SU-DHL-6 (cell line): ENCODE results near the gene ARFGAP3.

Source experiments
- CTCF ChIP-seq: fragments of 200-600 bp; sonication (generic); IDR thresholded peaks from one replicate; pipeline ENCODE4 v1.5.1; 2017; ENCODE audit warnings: antibody characterized with exemption, mild to moderate bottlenecking, low read length, moderate library complexity; ENCODE audit not compliant: insufficient read depth, poor library complexity, severe bottlenecking
- EZH2phosphoT487 ChIP-seq: fragments of 200-600 bp; sonication (generic), shearing (Covaris generic); conservative IDR thresholded peaks from 2 replicates; pipeline ENCODE4 v1.6.1; 2018; ENCODE audit warnings: mild to moderate bottlenecking, antibody characterized with exemption, low read length, moderate library complexity, mixed read lengths

DNA sequence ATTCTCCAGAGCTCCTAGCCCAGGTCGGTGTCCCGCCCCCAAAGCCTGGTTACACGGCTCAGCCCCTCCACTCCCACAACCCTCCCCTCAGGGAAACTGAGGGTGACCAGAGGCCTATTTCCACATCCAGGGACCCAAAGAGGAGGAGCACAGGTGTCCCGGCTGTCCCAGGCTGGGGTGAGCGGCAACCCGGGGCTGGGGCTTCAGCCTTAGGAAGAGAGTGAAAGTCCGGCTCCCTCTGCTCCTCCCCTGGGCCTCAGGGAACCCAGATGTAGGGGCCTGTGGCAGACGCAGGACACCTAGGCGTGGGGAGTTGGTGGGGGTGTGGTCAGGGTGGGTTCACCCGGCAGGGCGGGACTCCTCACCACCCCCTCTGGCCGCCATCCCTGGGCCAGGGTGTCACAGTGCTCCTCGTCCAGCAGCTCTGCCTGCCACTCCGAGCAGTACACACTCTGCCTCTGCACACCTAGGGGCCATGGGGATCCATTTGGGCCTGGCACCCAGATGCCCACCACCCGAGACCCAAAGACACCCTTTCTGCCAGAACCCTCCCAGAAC, 63.1 kb downstream of the ARFGAP3 start:
- TF ChIP-seq CTCF (no peak), EZH2phosphoT487 (no peak)
